Measurements from ENCODE around the gene BPIFB6. TPM values are rescaled to one million over a fixed set of nuclear protein-coding genes. Genes with fewer than 3 reads are reported as not detected.
A peak's percentile ranks its signal among the peaks of the same experiment; 100 is the strongest.

Gene BPIFB6
- total RNA-seq, 1 experiment from 2014 or later = not detected

DNA sequence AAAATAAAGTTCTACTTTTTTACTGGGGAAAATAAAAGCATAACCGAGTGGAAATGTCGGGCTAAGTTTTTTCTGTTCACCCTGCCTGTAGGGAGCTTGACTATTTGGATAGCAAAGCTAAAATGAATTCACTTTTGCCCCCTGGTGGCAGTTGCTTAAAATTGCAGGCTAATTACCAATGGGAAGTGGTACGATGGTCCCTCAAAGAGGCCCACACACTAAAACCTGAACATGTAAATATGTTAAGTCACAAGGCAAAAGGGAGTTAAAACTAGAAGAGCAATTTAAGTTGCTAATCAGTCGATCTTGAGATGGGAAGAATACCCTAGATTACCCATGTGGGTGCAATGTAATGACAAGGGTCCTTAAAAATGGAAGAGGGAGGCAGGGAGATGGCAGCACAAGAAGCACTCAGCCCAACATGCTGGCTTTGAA lies 26.3 kb upstream of the BPIFB6 start (continued):
- TF ChIP-seq, protein P1, sequence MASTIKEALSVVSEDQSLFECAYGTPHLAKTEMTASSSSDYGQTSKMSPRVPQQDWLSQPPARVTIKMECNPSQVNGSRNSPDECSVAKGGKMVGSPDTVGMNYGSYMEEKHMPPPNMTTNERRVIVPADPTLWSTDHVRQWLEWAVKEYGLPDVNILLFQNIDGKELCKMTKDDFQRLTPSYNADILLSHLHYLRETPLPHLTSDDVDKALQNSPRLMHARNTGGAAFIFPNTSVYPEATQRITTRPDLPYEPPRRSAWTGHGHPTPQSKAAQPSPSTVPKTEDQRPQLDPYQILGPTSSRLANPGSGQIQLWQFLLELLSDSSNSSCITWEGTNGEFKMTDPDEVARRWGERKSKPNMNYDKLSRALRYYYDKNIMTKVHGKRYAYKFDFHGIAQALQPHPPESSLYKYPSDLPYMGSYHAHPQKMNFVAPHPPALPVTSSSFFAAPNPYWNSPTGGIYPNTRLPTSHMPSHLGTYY (CRISPR knock-in tag; IDR thresholded peaks at IDR 0.05) = no peak
- TF ChIP-seq, protein P2, sequence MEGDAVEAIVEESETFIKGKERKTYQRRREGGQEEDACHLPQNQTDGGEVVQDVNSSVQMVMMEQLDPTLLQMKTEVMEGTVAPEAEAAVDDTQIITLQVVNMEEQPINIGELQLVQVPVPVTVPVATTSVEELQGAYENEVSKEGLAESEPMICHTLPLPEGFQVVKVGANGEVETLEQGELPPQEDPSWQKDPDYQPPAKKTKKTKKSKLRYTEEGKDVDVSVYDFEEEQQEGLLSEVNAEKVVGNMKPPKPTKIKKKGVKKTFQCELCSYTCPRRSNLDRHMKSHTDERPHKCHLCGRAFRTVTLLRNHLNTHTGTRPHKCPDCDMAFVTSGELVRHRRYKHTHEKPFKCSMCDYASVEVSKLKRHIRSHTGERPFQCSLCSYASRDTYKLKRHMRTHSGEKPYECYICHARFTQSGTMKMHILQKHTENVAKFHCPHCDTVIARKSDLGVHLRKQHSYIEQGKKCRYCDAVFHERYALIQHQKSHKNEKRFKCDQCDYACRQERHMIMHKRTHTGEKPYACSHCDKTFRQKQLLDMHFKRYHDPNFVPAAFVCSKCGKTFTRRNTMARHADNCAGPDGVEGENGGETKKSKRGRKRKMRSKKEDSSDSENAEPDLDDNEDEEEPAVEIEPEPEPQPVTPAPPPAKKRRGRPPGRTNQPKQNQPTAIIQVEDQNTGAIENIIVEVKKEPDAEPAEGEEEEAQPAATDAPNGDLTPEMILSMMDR (IDR thresholded peaks at IDR 0.05) = peak; percentile 81

DNA sequence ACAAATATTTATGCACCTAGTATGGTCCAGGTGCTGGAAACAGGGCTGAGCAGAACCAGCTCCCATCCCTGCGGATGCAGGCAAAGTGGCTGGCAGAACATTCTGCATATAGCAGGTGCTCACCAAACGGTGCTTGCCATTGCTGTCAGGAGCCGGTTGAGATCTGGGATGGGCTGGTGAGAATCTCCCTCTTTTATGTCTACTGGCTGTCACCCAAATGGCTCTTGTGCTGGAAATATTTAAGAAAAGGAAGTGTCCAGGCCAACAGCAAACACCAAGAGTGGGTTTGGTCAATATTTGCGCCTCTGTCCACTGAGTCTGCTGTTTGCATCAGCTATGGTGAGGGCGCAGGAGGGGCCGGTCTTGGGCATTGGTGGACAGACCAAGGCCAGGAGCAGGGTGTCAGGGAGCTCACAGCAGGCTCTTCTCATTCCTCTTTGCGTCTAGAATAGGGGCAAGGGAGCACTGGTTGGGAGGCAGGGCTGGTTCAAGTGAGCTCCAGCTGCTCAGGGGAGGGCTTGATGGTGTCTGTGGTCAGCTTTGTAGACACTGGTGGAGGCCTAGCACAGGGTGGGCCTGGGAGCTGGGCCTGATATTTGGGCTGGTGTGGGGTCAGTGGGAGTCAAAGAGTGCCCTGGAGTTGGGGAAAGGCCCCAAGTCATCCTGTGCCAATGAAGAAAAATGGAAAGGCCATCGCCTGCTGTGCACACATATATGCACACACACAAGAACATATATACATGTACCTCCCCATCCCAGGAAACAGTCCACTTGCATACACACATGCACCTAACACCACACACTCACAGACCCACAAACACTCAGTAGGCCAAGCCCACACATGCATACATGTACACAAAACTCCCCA lies 25.3 kb upstream of the BPIFB6 start:
- no peak overlapping the region for H3K27ac Mint-ChIP-seq
- CTCF ChIA-PET = interaction anchor here (0.5 to 3.5 kb wide), 6 partner anchors 10 to 104 kb away, joined by 3 to 51 read pairs (median 6); partner anchors contain the start of gene BPIFB6
- no peak overlapping the region for H3K4me3 Mint-ChIP-seq
- H3K4me1 Mint-ChIP-seq = peaks cover 6% of the 10 kb centered on the region; the same call in 1 of the 2 replicates
- no peak for DNase-seq (ENCODE audit: low spot score)
- H3K27me3 Mint-ChIP-seq (ENCODE audit: low read depth) = no peaks in the 10 kb centered on the region
- POLR2A ChIA-PET = no interaction called here
- H3K36me3 Mint-ChIP-seq = no peaks in the 10 kb centered on the region; the same call in 1 of the 2 replicates
- no peak for ATAC-seq
- no peak for TF ChIP-seq ZNF219 (CRISPR knock-in tag; IDR thresholded peaks at IDR 0.05; ENCODE audit: borderline replicate concordance)
- no peak for TF ChIP-seq TEAD1 (CRISPR knock-in tag; IDR thresholded peaks at IDR 0.05)
- TF ChIP-seq GABPB1 (CRISPR knock-in tag; IDR thresholded peaks at IDR 0.05) = peak; percentile 100
- TF ChIP-seq, protein P3, sequence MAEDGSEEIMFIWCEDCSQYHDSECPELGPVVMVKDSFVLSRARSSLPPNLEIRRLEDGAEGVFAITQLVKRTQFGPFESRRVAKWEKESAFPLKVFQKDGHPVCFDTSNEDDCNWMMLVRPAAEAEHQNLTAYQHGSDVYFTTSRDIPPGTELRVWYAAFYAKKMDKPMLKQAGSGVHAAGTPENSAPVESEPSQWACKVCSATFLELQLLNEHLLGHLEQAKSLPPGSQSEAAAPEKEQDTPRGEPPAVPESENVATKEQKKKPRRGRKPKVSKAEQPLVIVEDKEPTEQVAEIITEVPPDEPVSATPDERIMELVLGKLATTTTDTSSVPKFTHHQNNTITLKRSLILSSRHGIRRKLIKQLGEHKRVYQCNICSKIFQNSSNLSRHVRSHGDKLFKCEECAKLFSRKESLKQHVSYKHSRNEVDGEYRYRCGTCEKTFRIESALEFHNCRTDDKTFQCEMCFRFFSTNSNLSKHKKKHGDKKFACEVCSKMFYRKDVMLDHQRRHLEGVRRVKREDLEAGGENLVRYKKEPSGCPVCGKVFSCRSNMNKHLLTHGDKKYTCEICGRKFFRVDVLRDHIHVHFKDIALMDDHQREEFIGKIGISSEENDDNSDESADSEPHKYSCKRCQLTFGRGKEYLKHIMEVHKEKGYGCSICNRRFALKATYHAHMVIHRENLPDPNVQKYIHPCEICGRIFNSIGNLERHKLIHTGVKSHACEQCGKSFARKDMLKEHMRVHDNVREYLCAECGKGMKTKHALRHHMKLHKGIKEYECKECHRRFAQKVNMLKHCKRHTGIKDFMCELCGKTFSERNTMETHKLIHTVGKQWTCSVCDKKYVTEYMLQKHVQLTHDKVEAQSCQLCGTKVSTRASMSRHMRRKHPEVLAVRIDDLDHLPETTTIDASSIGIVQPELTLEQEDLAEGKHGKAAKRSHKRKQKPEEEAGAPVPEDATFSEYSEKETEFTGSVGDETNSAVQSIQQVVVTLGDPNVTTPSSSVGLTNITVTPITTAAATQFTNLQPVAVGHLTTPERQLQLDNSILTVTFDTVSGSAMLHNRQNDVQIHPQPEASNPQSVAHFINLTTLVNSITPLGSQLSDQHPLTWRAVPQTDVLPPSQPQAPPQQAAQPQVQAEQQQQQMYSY (CRISPR knock-in tag; IDR thresholded peaks at IDR 0.05) = no peak
- TF ChIP-seq, protein P1 (CRISPR knock-in tag; IDR thresholded peaks at IDR 0.05) = no peak
- TF ChIP-seq HMGA2 (CRISPR knock-in tag; IDR thresholded peaks at IDR 0.05) = no peak
- TF ChIP-seq PRRX2 (CRISPR knock-in tag; IDR thresholded peaks at IDR 0.05) = no peak
- TF ChIP-seq, protein P4, sequence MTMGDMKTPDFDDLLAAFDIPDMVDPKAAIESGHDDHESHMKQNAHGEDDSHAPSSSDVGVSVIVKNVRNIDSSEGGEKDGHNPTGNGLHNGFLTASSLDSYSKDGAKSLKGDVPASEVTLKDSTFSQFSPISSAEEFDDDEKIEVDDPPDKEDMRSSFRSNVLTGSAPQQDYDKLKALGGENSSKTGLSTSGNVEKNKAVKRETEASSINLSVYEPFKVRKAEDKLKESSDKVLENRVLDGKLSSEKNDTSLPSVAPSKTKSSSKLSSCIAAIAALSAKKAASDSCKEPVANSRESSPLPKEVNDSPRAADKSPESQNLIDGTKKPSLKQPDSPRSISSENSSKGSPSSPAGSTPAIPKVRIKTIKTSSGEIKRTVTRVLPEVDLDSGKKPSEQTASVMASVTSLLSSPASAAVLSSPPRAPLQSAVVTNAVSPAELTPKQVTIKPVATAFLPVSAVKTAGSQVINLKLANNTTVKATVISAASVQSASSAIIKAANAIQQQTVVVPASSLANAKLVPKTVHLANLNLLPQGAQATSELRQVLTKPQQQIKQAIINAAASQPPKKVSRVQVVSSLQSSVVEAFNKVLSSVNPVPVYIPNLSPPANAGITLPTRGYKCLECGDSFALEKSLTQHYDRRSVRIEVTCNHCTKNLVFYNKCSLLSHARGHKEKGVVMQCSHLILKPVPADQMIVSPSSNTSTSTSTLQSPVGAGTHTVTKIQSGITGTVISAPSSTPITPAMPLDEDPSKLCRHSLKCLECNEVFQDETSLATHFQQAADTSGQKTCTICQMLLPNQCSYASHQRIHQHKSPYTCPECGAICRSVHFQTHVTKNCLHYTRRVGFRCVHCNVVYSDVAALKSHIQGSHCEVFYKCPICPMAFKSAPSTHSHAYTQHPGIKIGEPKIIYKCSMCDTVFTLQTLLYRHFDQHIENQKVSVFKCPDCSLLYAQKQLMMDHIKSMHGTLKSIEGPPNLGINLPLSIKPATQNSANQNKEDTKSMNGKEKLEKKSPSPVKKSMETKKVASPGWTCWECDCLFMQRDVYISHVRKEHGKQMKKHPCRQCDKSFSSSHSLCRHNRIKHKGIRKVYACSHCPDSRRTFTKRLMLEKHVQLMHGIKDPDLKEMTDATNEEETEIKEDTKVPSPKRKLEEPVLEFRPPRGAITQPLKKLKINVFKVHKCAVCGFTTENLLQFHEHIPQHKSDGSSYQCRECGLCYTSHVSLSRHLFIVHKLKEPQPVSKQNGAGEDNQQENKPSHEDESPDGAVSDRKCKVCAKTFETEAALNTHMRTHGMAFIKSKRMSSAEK (CRISPR knock-in tag; IDR thresholded peaks at IDR 0.05; ENCODE audit: borderline replicate concordance) = no peak
- TF ChIP-seq, protein P2 (IDR thresholded peaks at IDR 0.05) = no peak
- H3K9me3 Mint-ChIP-seq = peaks cover 6% of the 10 kb centered on the region
